ENCODE results near the gene THSD7B. TPM values are rescaled to one million over a fixed set of nuclear protein-coding genes. Genes with fewer than 3 reads are reported as not detected.

THSD7B gene
- total RNA-seq, 4 donors from 2014 or later = 0.80 to 0.83 TPM; not detected in 2

- Histone ChIP-seq H3K9me3 (no peaks in the 10 kb centered on the region), H3K4me3 (no peak overlapping the region), H3K4me1 (no peaks in the 10 kb centered on the region), H3K36me3 (no peaks in the 10 kb centered on the region), H3K27ac (no peak overlapping the region), H3K27me3 (no peaks in the 10 kb centered on the region)
- no peak for TF ChIP-seq POLR2A (IDR thresholded peaks at IDR 0.05)
- TF ChIP-seq, protein P1, sequence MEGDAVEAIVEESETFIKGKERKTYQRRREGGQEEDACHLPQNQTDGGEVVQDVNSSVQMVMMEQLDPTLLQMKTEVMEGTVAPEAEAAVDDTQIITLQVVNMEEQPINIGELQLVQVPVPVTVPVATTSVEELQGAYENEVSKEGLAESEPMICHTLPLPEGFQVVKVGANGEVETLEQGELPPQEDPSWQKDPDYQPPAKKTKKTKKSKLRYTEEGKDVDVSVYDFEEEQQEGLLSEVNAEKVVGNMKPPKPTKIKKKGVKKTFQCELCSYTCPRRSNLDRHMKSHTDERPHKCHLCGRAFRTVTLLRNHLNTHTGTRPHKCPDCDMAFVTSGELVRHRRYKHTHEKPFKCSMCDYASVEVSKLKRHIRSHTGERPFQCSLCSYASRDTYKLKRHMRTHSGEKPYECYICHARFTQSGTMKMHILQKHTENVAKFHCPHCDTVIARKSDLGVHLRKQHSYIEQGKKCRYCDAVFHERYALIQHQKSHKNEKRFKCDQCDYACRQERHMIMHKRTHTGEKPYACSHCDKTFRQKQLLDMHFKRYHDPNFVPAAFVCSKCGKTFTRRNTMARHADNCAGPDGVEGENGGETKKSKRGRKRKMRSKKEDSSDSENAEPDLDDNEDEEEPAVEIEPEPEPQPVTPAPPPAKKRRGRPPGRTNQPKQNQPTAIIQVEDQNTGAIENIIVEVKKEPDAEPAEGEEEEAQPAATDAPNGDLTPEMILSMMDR (IDR thresholded peaks at IDR 0.05) = no peak
- DNase-seq = no peak
Measured at GRCh38 chr2:137523931-137524330, 758.6 kb downstream of the THSD7B start.

- no peak overlapping the region for H3K27ac ChIP-seq
- no peak for TF ChIP-seq POLR2A (IDR thresholded peaks at IDR 0.05)
- TF ChIP-seq, protein P1 (IDR thresholded peaks at IDR 0.05) = no peak
- H3K4me3 ChIP-seq = no peak overlapping the region
- H3K9me3 ChIP-seq = no peaks in the 10 kb centered on the region
- no peak for DNase-seq
- H3K4me1 ChIP-seq = no peaks in the 10 kb centered on the region
- no peaks in the 10 kb centered on the region for H3K27me3 ChIP-seq
- H3K36me3 ChIP-seq = no peaks in the 10 kb centered on the region
Measured at GRCh38 chr2:137525132-137525531, 759.8 kb downstream of the THSD7B start.

- TF ChIP-seq POLR2A (IDR thresholded peaks at IDR 0.05) = no peak
- TF ChIP-seq, protein P1 (IDR thresholded peaks at IDR 0.05) = no peak
- Histone ChIP-seq H3K36me3 (no peaks in the 10 kb centered on the region), H3K9me3 (no peaks in the 10 kb centered on the region), H3K27me3 (no peaks in the 10 kb centered on the region), H3K27ac (no peak overlapping the region), H3K4me3 (no peak overlapping the region), H3K4me1 (no peaks in the 10 kb centered on the region)
- no peak for DNase-seq
Measured at GRCh38 chr2:137525641-137526190, 760.4 kb downstream of the THSD7B start.

GRCh38 chr2:137535897-137536296, 770.6 kb downstream of the THSD7B start:
- H3K27ac ChIP-seq = no peak overlapping the region
- DNase-seq = no peak
- H3K36me3 ChIP-seq = no peaks in the 10 kb centered on the region
- no peaks in the 10 kb centered on the region for H3K27me3 ChIP-seq
- no peaks in the 10 kb centered on the region for H3K9me3 ChIP-seq
- no peaks in the 10 kb centered on the region for H3K4me1 ChIP-seq
- no peak overlapping the region for H3K4me3 ChIP-seq
- TF ChIP-seq POLR2A (IDR thresholded peaks at IDR 0.05) = no peak
- TF ChIP-seq, protein P1 (IDR thresholded peaks at IDR 0.05) = no peak

- Histone ChIP-seq H3K27ac (no peak overlapping the region), H3K36me3 (no peaks in the 10 kb centered on the region), H3K4me3 (no peak overlapping the region), H3K4me1 (no peaks in the 10 kb centered on the region), H3K9me3 (no peaks in the 10 kb centered on the region), H3K27me3 (no peaks in the 10 kb centered on the region)
- TF ChIP-seq POLR2A (IDR thresholded peaks at IDR 0.05) = no peak
- TF ChIP-seq, protein P1 (IDR thresholded peaks at IDR 0.05) = no peak
- DNase-seq = no peak
Measured at GRCh38 chr2:137539336-137539735, 774.0 kb downstream of the THSD7B start.

GRCh38 chr2:137547842-137548241, 782.5 kb downstream of the THSD7B start:
- H3K9me3 ChIP-seq = no peaks in the 10 kb centered on the region
- no peak overlapping the region for H3K4me3 ChIP-seq
- H3K27ac ChIP-seq = no peak overlapping the region
- H3K4me1 ChIP-seq = no peaks in the 10 kb centered on the region
- no peaks in the 10 kb centered on the region for H3K27me3 ChIP-seq
- TF ChIP-seq, protein P1 (IDR thresholded peaks at IDR 0.05) = no peak
- TF ChIP-seq POLR2A (IDR thresholded peaks at IDR 0.05) = no peak
- no peak for DNase-seq
- H3K36me3 ChIP-seq = no peaks in the 10 kb centered on the region

Measured in Peyer's patch (tissue), 4 donors.